ENCODE data around the gene FHOD3. TPM values are rescaled to one million over a fixed set of nuclear protein-coding genes. Genes with fewer than 3 reads are reported as not detected.
A peak's percentile ranks its signal among the peaks of the same experiment; 100 is the strongest.

Gene FHOD3
- total RNA-seq, 1 experiment from 2014 or later: 18.1 TPM

DNA sequence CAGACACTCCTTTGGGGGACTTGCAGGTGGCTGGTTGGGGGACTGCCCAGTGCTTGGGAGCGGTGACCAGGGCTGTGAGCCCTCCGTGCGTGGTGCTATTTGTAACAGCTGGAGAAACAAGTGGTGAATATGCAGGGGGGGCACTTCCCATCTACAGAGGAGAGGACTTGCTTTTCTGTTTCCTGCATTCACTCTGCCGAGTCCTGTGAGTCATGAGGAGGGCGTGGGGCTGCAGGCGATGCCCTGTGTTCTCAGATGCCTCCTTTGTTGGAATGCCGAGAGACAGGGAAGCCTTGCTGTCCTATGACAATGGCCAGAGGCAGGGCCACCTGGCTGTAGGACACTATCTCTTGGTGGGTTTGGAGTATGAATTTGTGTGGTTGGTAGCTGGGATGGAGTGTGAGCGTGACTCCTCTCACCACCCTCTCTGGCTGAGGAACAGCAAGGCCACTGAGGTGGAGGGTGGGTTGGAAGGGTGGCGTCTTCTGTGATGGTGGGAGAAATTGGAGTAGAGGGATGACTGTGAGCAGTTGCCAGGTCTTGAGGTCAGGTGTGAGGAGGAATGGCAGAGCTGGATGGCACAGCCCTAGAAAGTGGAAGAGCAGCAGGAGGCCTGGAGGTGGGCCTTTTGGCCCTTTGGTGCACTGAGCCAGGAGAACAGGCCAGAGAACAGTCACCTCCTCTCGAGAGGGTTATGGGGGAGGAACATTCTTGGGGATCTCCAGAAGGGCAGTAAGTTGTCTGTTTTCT, 24.3 kb downstream of the FHOD3 start:
- DNase-seq (peak; percentile 69), ATAC-seq (peak; percentile 99)
- no peaks in the 10 kb centered on the region for H4K20me1 ChIP-seq (ENCODE audit: low read length)
- H3K9me3 ChIP-seq (ENCODE audit: low read length): no peaks in the 10 kb centered on the region
- POLR2A ChIA-PET (ENCODE audit: unreplicated experiment): no interaction called here
- peaks cover 14% of the 10 kb centered on the region for H3K4me1 ChIP-seq (ENCODE audit: insufficient read depth, low read length)
- H3K27me3 ChIP-seq (ENCODE audit: low read length): no peaks in the 10 kb centered on the region
- no peak overlapping the region for H2AFZ ChIP-seq (ENCODE audit: low read length)
- peaks cover 47% of the 10 kb centered on the region for H3K79me2 ChIP-seq (ENCODE audit: low read length)
- H3F3A ChIP-seq (ENCODE audit: low read length, unreplicated experiment): no peaks in the 10 kb centered on the region
- H3K9ac ChIP-seq (ENCODE audit: low read length): no peak overlapping the region; the same call in 1 of the 2 replicates
- peak overlapping the region; percentile 49 for H3K27ac ChIP-seq (ENCODE audit: low read length)
- intact Hi-C loops (cut with micrococcal nuclease): no loop called here
- no peaks in the 10 kb centered on the region for H3K36me3 ChIP-seq (ENCODE audit: low read depth, low read length)
- BruUV-seq (replicated peaks): no TSS peak
- TF ChIP-seq, protein P1, sequence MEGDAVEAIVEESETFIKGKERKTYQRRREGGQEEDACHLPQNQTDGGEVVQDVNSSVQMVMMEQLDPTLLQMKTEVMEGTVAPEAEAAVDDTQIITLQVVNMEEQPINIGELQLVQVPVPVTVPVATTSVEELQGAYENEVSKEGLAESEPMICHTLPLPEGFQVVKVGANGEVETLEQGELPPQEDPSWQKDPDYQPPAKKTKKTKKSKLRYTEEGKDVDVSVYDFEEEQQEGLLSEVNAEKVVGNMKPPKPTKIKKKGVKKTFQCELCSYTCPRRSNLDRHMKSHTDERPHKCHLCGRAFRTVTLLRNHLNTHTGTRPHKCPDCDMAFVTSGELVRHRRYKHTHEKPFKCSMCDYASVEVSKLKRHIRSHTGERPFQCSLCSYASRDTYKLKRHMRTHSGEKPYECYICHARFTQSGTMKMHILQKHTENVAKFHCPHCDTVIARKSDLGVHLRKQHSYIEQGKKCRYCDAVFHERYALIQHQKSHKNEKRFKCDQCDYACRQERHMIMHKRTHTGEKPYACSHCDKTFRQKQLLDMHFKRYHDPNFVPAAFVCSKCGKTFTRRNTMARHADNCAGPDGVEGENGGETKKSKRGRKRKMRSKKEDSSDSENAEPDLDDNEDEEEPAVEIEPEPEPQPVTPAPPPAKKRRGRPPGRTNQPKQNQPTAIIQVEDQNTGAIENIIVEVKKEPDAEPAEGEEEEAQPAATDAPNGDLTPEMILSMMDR (conservative IDR thresholded peaks at IDR 0.05; ENCODE audit: low read depth, low read length): no peak
- no peak for TF ChIP-seq EZH2 (IDR thresholded peaks at IDR 0.05; ENCODE audit: low read length, unreplicated experiment)
- no peak for TF ChIP-seq EZH2phosphoT487 (IDR thresholded peaks at IDR 0.05; ENCODE audit: borderline replicate concordance, low read length)
- peak overlapping the region; percentile 74 for H3K4me2 ChIP-seq (ENCODE audit: low read length)
- H3K9me2 ChIP-seq (replicated peaks; ENCODE audit: low read length): no peaks in the 10 kb centered on the region
- H3K4me3 ChIP-seq (ENCODE audit: low read length): peak overlapping the region; percentile 40; the same call in 1 of the 2 replicates
- CTCF ChIA-PET: no interaction called here

DNA sequence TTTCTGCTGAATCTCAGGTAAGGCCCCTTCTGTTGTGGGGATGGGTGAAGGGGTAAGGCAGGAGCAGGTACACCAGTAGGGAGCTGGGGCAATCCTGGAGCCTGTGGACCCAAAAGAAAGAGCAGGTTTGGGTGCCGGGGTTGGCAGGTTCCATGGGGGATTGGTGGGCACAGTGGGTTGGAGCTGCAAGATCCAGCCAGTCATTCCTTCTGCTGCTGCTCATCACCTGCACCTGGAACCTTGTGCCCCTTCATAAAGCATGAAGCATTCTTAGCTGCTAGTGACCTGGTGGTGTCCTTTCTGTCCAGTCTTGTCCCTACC, 24.9 kb downstream of the FHOD3 start:
- ChIA-PET POLR2A (ENCODE audit: unreplicated experiment) (no interaction called here), CTCF (no interaction called here)
- H3K4me2 ChIP-seq (ENCODE audit: low read length): no peak overlapping the region
- TF ChIP-seq, protein P1 (conservative IDR thresholded peaks at IDR 0.05; ENCODE audit: low read depth, low read length): no peak
- no peak for TF ChIP-seq EZH2phosphoT487 (IDR thresholded peaks at IDR 0.05; ENCODE audit: borderline replicate concordance, low read length)
- TF ChIP-seq EZH2 (IDR thresholded peaks at IDR 0.05; ENCODE audit: low read length, unreplicated experiment): no peak
- no peak overlapping the region for H3K27ac ChIP-seq (ENCODE audit: low read length)
- no peaks in the 10 kb centered on the region for H3K27me3 ChIP-seq (ENCODE audit: low read length)
- intact Hi-C loops (cut with micrococcal nuclease): no loop called here
- DNase-seq (no peak), ATAC-seq (no peak)
- H3K79me2 ChIP-seq (ENCODE audit: low read length): peaks cover 52% of the 10 kb centered on the region
- H3F3A ChIP-seq (ENCODE audit: low read length, unreplicated experiment): no peaks in the 10 kb centered on the region
- no peaks in the 10 kb centered on the region for H3K36me3 ChIP-seq (ENCODE audit: low read depth, low read length)
- no peaks in the 10 kb centered on the region for H4K20me1 ChIP-seq (ENCODE audit: low read length)
- no peaks in the 10 kb centered on the region for H3K9me3 ChIP-seq (ENCODE audit: low read length)
- H3K9ac ChIP-seq (ENCODE audit: low read length): no peak overlapping the region
- H3K4me3 ChIP-seq (ENCODE audit: low read length): no peak overlapping the region
- no TSS peak for BruUV-seq (replicated peaks)
- no peaks in the 10 kb centered on the region for H3K9me2 ChIP-seq (replicated peaks; ENCODE audit: low read length)
- no peak overlapping the region for H2AFZ ChIP-seq (ENCODE audit: low read length)
- peaks cover 14% of the 10 kb centered on the region for H3K4me1 ChIP-seq (ENCODE audit: insufficient read depth, low read length)

DNA sequence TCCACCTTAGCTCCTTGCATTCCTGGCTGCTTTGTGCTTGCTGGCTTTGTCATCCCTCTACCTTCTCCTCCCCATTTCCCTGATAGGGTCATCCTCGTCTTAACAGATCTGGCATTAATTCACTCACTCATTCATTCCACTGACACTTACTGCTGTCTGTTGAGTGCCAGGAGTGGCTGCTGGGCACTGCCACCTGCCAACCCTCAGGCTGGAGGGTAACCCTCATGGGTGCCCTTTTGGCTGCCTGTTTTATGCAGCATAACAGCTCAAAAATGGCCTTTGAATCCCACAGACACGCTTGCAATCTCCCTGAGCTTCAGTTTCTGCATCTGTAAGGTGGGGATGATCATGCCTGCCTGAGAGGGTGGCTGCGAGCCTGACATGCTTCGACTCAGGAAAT, 25.2 kb downstream of the FHOD3 start:
- Histone ChIP-seq H3K9ac (ENCODE audit: low read length) (no peak overlapping the region), H3F3A (ENCODE audit: low read length, unreplicated experiment) (no peaks in the 10 kb centered on the region), H3K4me3 (ENCODE audit: low read length) (no peak overlapping the region), H3K9me3 (ENCODE audit: low read length) (no peaks in the 10 kb centered on the region), H3K27ac (ENCODE audit: low read length) (no peak overlapping the region), H3K9me2 (replicated peaks; ENCODE audit: low read length) (no peaks in the 10 kb centered on the region), H3K79me2 (ENCODE audit: low read length) (peaks cover 53% of the 10 kb centered on the region), H3K4me2 (ENCODE audit: low read length) (no peak overlapping the region), H3K27me3 (ENCODE audit: low read length) (no peaks in the 10 kb centered on the region), H4K20me1 (ENCODE audit: low read length) (no peaks in the 10 kb centered on the region), H2AFZ (ENCODE audit: low read length) (no peak overlapping the region), H3K36me3 (ENCODE audit: low read depth, low read length) (no peaks in the 10 kb centered on the region), H3K4me1 (ENCODE audit: insufficient read depth, low read length) (peaks cover 14% of the 10 kb centered on the region)
- POLR2A ChIA-PET (ENCODE audit: unreplicated experiment): interaction anchor here (0.6 kb wide), 1 partner anchor 253 kb away, joined by 3 read pairs; no protein-coding TSS in a partner anchor
- no peak for DNase-seq
- intact Hi-C loops (cut with micrococcal nuclease): no loop called here
- BruUV-seq (replicated peaks): no TSS peak
- ATAC-seq: no peak
- CTCF ChIA-PET: no interaction called here
- TF ChIP-seq EZH2 (IDR thresholded peaks at IDR 0.05; ENCODE audit: low read length, unreplicated experiment) (no peak), EZH2phosphoT487 (IDR thresholded peaks at IDR 0.05; ENCODE audit: borderline replicate concordance, low read length) (no peak)
- TF ChIP-seq, protein P1 (conservative IDR thresholded peaks at IDR 0.05; ENCODE audit: low read depth, low read length): no peak
